ENCODE results near the gene ITIH6.
"Not testable (repeated sequence)": the region's sequence is repeated elsewhere in the genome, so short reads cannot be mapped to it uniquely, and the experiment has no call there.

ITIH6 gene

DNA sequence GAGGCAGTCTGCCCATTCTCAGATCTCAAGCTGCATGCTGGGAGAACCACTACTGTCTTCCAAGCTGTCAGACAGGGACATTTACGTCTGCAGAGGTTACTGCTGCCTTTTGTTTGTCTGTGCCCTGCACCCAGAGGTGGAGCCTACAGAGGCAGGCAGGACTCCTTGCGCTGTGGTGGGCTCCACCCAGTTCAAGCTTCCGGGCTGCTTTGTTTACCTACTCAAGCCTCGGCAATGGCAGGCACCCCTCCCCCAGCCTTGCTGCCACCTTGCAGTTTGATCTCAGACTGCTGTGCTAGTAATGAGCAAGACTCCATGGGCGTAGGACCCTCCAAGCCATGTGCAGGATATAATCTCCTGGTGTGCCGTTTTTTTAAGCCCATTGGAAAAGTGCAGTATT, 59.5 kb downstream of the ITIH6 start:
- in situ Hi-C loops (cut with HindIII; ENCODE audit: low sequenced_read_pairs) = not testable (repeated sequence)

DNA sequence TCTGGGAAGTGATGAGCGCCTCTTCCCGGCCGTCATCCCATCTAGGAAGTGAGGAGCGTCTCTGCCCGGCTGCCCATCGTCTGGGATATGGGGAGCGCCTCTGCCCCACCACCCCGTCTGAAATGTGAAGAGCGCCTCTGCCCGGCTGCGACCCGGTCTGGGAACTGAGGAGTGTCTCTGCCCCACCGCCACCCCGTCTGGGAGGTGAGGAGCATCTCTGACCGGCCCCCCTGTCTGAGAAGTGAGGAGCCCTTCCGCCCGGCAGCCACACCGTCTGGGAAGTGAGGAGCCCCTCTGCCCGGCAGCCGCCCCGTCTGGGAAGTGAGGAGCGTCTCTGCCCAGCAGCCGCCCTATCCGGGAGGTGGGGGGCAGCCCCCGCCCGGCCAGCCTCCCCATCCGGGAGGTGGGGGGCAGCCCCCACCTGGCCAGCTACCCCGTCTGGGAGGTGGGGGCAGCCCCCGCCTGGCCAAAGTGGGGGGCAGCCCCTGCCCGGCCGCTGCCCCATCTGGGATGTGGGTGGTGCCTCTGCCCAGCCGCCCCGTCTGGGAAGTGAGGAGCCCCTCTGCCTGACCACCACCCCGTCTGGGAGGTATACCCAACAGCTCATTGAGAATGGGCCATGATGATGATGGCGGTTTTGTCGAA, 61.6 kb downstream of the ITIH6 start:
- in situ Hi-C loops (cut with HindIII; ENCODE audit: low sequenced_read_pairs) = not testable (repeated sequence)

DNA sequence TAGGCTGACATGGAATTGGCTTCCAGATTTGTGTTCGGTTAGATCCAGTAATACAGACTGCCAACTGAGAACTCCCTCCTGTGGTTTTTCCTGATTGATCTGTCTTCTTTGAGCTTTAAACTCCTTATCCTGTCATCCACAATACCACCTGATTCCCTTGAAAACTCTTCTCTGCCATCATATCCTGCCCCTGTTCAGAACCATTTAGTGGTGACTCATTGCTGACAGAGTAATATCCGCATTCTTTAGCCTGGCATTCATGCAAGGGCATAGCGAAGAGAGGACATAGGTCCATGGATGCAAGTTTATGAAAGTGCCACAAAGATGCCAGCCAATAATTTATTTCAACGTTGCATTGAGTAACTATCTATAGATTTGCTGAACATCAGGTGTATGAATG, 76.6 kb downstream of the ITIH6 start:
- in situ Hi-C loops (cut with HindIII; ENCODE audit: low sequenced_read_pairs) = no loop called here

DNA sequence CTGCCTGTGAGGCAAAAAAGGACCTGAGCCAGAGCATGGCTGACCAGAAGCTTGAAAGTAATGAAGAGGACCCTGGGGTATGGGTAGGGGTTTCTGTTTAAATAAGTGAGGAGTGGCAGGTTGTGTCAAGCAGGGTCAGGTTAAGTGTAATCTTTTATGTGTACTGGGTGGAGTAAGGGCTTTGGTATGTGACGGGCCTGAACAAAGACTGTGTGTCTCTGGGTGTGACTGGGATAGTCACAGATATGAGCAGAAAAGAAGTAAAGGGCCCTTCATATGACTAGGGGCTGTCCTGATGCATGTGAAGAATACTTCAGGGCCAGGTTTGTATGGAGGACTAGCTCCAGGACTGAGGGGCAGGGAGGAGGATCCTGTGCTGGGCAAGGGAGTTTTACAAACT, 82.4 kb downstream of the ITIH6 start:
- in situ Hi-C loops (cut with HindIII; ENCODE audit: low sequenced_read_pairs) = no loop called here

DNA sequence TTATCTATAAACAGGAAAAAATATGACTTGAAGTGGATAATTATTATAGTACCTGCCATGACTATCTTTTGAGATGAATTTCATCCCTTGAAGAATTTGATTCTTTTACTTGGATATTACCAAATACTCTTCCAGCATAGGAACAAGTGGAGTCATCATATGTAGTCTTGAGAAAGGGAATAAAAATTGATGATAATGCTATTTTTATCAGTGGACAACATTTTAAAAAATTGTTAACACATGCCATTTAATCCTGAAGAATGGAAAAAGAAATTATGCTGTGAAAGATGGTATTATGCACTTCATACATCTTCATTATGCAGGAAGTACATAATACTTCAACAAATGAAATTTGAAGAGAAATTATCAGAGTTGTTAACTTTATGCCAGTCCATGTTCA, 83.6 kb downstream of the ITIH6 start:
- in situ Hi-C loops (cut with HindIII; ENCODE audit: low sequenced_read_pairs) = no loop called here

DNA sequence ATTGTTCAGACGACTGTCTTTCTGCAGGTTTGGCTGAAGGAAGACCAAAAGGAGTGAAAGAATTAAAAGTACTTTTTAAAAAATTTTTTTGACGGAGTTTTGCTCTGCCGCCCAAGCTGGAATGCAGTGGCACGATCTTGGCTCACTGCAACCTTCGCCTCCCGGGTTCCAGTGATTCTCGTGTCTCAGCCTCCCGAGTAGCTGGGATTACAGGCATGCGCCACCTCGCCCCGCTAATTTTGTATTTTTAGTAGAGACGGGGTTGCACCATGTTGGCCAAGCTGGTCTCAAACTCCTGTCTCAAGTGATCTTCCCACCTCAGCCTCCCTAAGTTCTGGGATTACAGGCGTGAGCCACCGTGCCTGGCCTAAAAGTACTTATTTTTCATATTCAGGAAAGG, 86.3 kb downstream of the ITIH6 start:
- in situ Hi-C loops (cut with HindIII; ENCODE audit: low sequenced_read_pairs) = no loop called here

DNA sequence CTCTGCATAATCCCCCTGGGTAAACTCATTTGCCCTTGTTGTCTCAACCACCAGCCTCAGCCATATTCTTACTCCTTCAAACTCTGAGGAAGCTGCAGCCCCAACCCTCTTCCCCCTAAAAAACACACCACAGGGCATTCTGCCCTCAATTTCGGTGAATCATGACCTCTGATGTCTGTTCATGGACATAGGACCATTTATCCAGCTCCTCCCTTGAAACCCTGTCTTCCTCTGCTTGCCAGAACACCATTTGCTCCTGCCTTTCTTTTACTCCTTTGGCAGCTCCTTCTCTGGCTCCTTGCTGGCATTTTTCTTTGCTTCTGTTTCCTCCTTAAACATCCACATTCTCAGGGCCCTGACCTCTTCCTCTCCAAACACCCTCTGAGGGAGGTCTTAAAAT, 87.1 kb downstream of the ITIH6 start:
- in situ Hi-C loops (cut with HindIII; ENCODE audit: low sequenced_read_pairs) = no loop called here

DNA sequence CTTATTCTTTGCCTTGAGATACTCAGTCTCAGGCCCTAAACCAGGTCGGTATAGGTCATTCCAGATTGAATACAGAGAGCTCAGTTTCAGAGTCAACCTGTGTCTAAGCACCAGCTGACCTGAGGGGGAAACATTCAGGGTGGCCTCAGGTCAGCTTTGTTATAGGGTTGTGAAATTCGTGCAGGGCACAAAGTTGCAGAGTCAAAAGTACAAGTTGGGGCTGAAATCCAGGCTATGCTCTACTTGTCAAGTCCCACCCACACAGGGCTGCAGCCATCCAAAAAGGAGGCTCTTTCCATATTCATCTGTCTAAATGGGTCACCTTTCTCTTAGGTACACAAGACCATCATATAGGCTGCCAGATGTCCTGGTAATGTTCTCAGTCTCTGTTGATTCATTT, 89.7 kb downstream of the ITIH6 start:
- in situ Hi-C loops (cut with HindIII; ENCODE audit: low sequenced_read_pairs) = no loop called here

Measured in endothelial cell of hepatic sinusoid (primary cell).